ENCODE results near the gene PCBP3. TPM values are rescaled to one million over a fixed set of nuclear protein-coding genes. Genes with fewer than 3 reads are reported as not detected.

The PCBP3 gene
- total and polyA plus RNA-seq, 2 of the 8 experiments (the other 6 are each of a cell fraction or from before 2014, with no cell fraction given), result 3.5 to 6.3 TPM

- peak; percentile 27; the same call in 1 of the 2 replicates for TF ChIP-seq PHF8 (conservative IDR thresholded peaks at IDR 0.05; ENCODE audit: low read depth, low read length)
- peak; percentile 43; the same call in 1 of the 2 replicates for TF ChIP-seq TBP (IDR thresholded peaks at IDR 0.05; ENCODE audit: low read depth, low read length)
- TF ChIP-seq EZH2 (IDR thresholded peaks at IDR 0.05; ENCODE audit: low read depth, low read length, severe bottlenecking), result no peak
- peak; percentile 17; the same call in 1 of the 2 replicates for TF ChIP-seq EGR1 (IDR thresholded peaks at IDR 0.05; ENCODE audit: borderline replicate concordance, low read depth, low read length)
- TF ChIP-seq SIN3A (conservative IDR thresholded peaks at IDR 0.05 in 1 of 2, IDR thresholded peaks at IDR 0.05 in 1 of 2; ENCODE audit: low read depth in 1 of 2, low read length in 2 of 2), result no peak
- TF ChIP-seq, protein P1, sequence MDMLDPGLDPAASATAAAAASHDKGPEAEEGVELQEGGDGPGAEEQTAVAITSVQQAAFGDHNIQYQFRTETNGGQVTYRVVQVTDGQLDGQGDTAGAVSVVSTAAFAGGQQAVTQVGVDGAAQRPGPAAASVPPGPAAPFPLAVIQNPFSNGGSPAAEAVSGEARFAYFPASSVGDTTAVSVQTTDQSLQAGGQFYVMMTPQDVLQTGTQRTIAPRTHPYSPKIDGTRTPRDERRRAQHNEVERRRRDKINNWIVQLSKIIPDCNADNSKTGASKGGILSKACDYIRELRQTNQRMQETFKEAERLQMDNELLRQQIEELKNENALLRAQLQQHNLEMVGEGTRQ (IDR thresholded peaks at IDR 0.05; ENCODE audit: low read length), result no peak
- TF ChIP-seq POLR2A (IDR thresholded peaks at IDR 0.05; ENCODE audit: control extremely low read depth in 1 of 2, low read depth in 2 of 2, low read length in 2 of 2), result peak in 1 of 2 experiments; percentile 49; a peak in 1 of 3 replicates
- TF ChIP-seq ZNF274 (IDR thresholded peaks at IDR 0.05; ENCODE audit: borderline replicate concordance, extremely low read depth, low read length), result no peak
- TF ChIP-seq HDAC6 (IDR thresholded peaks at IDR 0.05; ENCODE audit: low read depth, low read length), result no peak
- no peak for TF ChIP-seq SP4 (IDR thresholded peaks at IDR 0.05; ENCODE audit: low read length)
Observed at GRCh38 chr21:45643021-45643980, at the start of gene PCBP3 (continued).
